Motor neuron (in vitro differentiated cells): ENCODE measurements around the gene CHN2. TPM values are rescaled to one million over a fixed set of nuclear protein-coding genes. Genes with fewer than 3 reads are reported as not detected.
A peak's percentile ranks its signal among the peaks of the same experiment; 100 is the strongest.

ENCODE experiments used
- ATAC-seq, 8 experiments: fragments of 200-7000 bp; cut with Tn5 transposase; replicated peaks in 6 of 8; 2 replicates each; pipeline ENCODE4 v1.8.0; 2021; ENCODE audit warnings: mild to moderate bottlenecking in 8 of 8, moderate library complexity in 8 of 8
- H3K27ac ChIP-seq, 2 donors: fragments of 250-450 bp; sonication (Bioruptor Pico); 2 replicates each; pipeline ENCODE4 v1.9.0; 2021; ENCODE audit warnings: antibody characterized with exemption in 2 of 2, mild to moderate bottlenecking in 2 of 2, moderate library complexity in 1 of 2
- H3K4me1 ChIP-seq, 2 donors: fragments of 250-450 bp; sonication (Bioruptor Pico); replicated peaks in 1 of 2; 2 replicates each; pipeline ENCODE4 v1.6.1; 2021; ENCODE audit warnings: antibody characterized with exemption in 2 of 2, mild to moderate bottlenecking in 2 of 2, moderate library complexity in 1 of 2
- H3K4me3 ChIP-seq, 5 donors: fragments of 250-450 bp; sonication (Bioruptor Pico); 2 replicates each; pipeline ENCODE4 v1.9.0; 2021; ENCODE audit warnings: antibody characterized with exemption in 5 of 5, mild to moderate bottlenecking in 5 of 5, moderate library complexity in 4 of 5
- WGBS, 10 experiments: fragments of 450-650 bp; shearing (Covaris generic); methylation state at CpG; one replicate each; pipeline ENCODE4 v1.0.0; 2022; 5-methylcytosine and 5-hydroxymethylcytosine counted together
- in situ Hi-C, 9 experiments: fragments of 400-800 bp; cut with MboI; loops; one replicate each; pipeline ENCODE4 v1.15.0; 2021; ENCODE audit warnings: low sequenced_read_pairs in 9 of 9, low pct_unique_long_range_greater_than_20kb in 2 of 9; ENCODE audit not compliant: unreplicated experiment in 9 of 9
- total RNA-seq, 8 experiments: library from RNA; unstranded; fragments of 300-600 nt; gene quantifications; 2 replicates each; pipeline versions ENCODE4 v1.2.3 to v1.2.4, GENCODE V29; 2022

CHN2 gene
- total RNA-seq, 8 experiments from 2014 or later = 2.6 to 28.8 (median 14.8) TPM

DNA sequence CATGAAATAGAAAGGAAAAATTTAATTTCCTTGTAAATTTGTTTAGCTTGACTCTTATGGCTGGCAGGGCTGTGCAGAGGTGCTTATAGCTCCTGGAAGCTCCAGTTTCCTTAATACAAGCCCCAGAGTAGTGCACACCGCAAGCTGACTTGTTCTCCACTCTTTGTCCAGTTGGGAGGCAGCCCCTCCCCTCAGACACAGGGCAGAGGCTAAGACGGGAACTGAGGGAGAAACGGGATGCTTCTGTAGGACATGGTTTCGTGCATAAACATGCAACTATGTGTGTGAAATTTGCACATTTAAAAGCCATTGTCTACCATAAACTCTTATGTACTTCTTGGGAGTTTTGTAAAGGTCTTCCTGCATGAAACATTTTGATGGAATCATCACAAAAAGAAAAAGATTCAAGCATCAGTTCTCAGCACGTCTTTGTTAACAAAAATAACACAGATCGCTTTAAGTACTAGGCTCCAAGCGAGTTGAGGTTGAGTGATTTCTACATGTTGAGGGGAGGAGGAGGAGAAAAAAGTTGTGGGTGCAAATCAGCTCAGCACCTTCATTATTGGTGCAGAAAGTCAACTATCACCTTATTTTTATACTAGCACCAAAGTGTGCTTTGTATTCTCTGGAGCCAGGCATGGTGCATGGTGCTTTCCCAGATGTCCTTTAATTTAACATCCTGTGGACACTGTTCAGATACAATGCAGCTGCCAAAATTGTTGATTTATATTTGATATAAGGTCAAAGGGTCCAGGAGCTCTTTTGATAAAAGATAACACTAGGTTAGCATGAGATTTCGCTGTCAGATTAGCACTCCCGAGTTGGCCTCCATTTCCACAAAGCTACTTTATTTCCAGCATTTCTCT is 124.5 kb downstream of the CHN2 start:
- peak in 2 of 8 experiments; percentile 38 to 41 for ATAC-seq
- Histone ChIP-seq H3K4me1 (peaks cover 13 to 19% of the 10 kb centered on the region in 2 donors), H3K27ac (peak overlapping the region in 1 of 2 donors; percentile 12), H3K4me3 (no peak overlapping the region)
- in situ Hi-C loops = no loop called here
- WGBS, 10 experiments = 41 to 86% (median 65%) methylated on average over 3 to 6 of the region's 9 CpGs; no CpG with 5 or more reads in 1 of the 10 experiments

DNA sequence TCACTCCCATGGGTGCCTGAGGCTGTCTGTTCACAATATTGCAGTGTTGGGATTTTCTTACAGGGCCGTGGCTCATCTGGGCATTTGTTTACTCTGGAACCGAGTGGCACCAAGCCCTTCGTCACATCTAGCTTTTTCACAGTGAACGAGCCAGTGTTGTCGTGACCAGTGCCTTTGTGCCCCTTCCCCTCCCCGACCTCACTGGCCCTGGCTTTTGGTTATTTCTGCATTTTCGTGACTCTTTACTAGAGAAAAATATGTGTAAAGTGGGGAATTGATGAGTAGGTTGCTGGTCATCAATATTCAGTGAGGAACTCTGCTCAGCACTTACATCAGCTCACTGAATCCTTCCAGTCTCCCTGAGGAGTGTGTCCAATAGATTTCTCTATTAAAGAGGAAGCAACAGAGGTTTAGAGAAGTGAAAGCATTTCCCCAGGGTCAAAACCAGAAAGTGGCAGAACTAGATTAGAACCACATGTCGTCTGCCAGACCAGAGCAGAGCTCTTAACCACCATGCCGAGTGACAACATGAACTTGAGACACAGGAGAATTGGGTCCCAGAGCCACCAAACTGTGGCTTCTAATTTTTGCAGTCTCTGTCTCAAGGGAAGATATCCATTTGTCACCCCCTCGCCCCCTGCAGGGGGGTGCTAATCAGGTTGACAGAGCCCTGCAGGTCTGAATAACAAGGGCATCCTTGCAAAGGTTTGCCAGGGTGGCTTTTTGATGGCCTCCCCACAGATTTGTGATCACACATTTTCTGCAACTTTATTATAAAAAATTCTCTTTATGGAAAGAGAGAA is 125.3 kb downstream of the CHN2 start:
- no peak overlapping the region for H3K4me3 ChIP-seq
- in situ Hi-C loops = no loop called here
- WGBS, 10 experiments = 17 to 78% (median 42%) methylated on average over 2 to 8 of the region's 10 CpGs; no CpG with 5 or more reads in 2 of the 10 experiments
- ATAC-seq = peak in 7 of 8 experiments; percentile 20 to 85 (median 70)
- H3K4me1 ChIP-seq = peaks cover 13 to 19% of the 10 kb centered on the region in 2 donors
- peak overlapping the region in 1 of 2 donors; percentile 12 for H3K27ac ChIP-seq

DNA sequence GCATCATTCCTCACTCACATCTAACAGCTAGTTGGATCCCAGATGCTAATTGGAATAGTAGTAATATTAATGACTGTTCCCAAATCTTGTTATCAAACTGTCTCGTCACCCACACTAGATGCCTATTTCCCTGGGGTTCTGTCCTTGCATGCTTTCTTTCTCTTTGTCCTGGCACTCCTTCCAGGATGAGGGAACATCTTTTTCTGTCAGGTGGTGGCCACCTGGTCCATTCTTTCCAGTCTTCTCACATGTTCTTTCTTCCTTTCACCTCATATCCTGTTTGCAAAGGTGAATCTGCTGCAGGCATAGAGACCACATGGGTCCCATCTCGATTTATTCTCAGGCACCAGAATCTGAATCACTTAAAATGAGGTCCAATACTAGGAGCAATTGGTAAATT is 126.0 kb downstream of the CHN2 start:
- Histone ChIP-seq H3K4me1 (peaks cover 13 to 14% of the 10 kb centered on the region in 2 donors), H3K27ac (no peak overlapping the region), H3K4me3 (no peak overlapping the region)
- in situ Hi-C loops = no loop called here
- WGBS, 10 experiments = 30 to 100% (median 72%) methylated on average over 1 to 2 of the region's 2 CpGs; no CpG with 5 or more reads in 6 of the 10 experiments
- ATAC-seq = no peak

DNA sequence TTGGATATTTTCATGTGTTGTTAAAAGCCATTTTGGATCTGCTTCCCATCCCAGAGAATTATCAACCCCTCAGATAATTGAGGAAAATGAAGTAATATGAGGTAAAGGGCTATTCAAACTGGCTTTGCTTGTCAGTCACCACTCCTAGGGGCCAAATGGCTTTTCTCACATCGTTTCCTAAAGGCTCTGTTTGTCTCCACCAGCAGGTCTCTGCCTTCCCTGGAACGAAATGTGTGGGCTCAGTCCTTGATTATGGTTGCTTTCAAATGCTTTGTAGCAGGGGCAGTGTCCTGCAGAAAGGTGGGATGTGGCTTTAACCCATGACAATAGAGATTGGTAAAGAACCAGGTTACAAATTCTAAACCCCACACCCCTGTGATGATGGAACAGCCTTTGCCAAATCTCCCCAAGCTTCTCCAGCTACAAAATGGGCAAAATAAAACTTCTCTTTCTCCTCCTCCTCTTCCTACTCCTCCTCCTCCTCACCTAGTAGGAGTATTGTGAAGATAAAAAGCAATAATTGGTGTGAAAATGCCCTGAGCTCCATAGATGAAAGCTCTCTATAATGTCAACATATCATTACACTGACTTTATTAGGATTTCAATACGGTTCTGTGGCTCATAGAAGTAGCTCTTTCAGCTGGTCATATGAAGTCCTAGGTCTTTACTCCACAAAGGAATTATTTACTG is 127.6 kb downstream of the CHN2 start:
- no peak overlapping the region for H3K27ac ChIP-seq
- in situ Hi-C loops = no loop called here
- H3K4me1 ChIP-seq = peaks cover 13 to 14% of the 10 kb centered on the region in 2 donors
- WGBS, 10 experiments = 0 to 100% (median 56%) methylated on average over 1 to 3 of the region's 3 CpGs; no CpG with 5 or more reads in 4 of the 10 experiments
- no peak for ATAC-seq
- H3K4me3 ChIP-seq = no peak overlapping the region

DNA sequence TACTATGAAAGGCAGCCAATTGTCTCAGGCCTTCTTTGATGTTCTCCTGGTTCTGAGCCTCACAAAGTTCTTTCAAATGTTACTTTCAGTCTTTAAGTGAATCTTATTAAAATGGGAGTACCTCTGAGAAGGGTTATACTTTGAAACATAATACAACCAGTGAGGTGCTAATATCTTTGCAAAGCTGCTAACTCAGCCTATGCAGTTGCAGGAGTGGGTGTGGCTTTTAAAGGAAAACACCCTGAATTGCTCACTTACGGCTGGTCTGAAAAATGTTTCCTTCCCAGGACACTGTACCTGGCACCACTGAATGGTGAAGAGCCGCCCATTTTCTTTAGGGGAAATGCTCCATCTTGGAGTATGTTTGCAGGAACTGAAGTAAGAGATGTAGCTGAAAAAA is 130.9 kb downstream of the CHN2 start:
- H3K4me1 ChIP-seq = peaks cover 4 to 7% of the 10 kb centered on the region in 2 donors
- 40 to 100% (median 87%) methylated on average over 1 to 2 of the region's 2 CpGs; no CpG with 5 or more reads in 1 of the 10 experiments for WGBS, 10 experiments
- H3K4me3 ChIP-seq = no peak overlapping the region
- H3K27ac ChIP-seq = no peak overlapping the region
- ATAC-seq = peak in 2 of 8 experiments; percentile 80 to 83
- in situ Hi-C loops = no loop called here

DNA sequence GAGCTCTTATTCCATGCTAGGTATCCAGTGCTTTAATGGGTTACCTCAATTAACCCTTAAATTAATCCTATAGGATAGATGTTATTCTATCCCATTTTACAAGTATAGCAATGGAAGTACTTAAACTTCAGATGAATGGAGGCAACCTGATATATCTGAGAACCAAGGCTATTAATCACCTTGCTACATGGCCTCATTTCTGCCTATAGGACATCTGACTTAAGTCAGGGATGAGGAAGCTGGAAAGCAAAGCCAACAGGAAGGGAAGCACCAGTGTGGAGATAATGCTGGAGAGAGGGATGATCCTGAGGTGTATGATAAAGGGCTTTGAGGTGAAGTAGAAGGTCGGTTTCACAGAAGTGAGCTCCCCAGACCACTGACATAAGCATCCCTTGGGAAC is 132.3 kb downstream of the CHN2 start:
- WGBS, 10 experiments = 100% methylated on average over 1 of the region's 1 CpG; no CpG with 5 or more reads in 6 of the 10 experiments
- H3K27ac ChIP-seq = no peak overlapping the region
- ATAC-seq = no peak
- in situ Hi-C loops = no loop called here
- peaks cover 3 to 7% of the 10 kb centered on the region in 2 donors for H3K4me1 ChIP-seq
- no peak overlapping the region for H3K4me3 ChIP-seq

DNA sequence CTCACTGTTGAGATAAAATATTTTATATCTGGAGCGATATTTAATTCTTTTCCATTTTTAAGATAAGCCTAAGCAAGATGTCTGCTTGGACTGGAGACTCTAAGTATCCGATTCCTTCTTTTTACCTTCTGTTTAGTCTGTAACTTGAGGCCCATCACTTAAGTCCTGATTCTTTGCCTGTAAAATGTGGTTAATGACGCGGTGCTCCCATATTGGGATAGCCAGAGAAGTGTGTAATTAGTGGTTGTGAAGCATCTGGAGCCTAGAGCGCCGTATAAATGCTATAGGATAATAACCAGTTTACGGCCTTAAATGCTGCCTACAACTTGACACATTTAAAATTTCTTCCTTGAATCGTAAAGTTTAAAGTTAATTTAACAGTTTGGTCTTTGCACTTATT is 132.9 kb downstream of the CHN2 start:
- 79 to 99% (median 94%) methylated on average over 2 to 8 of the region's 8 CpGs; no CpG with 5 or more reads in 1 of the 10 experiments for WGBS, 10 experiments
- no peak overlapping the region for H3K4me3 ChIP-seq
- in situ Hi-C loops = no loop called here
- peaks cover 3 to 7% of the 10 kb centered on the region in 2 donors for H3K4me1 ChIP-seq
- no peak for ATAC-seq
- H3K27ac ChIP-seq = no peak overlapping the region

DNA sequence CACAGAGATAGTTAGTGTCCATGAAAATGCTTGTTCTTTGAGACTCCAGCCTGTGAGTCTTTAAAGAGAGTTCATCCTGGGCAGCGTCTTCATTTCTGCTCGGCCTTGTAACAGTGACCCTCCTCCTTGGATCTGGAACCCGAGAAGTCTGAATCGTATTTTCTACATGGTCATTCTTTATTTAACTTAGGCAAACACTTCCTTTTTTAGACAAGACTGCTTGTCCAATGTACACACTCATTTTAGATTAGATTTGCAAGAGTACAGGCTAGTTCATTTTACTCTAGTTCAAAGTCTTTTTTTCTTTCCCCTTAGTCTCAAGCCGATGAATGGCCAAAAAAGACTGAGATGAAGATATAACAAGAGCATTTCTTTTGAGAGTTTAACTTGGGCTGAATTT is 133.5 kb downstream of the CHN2 start:
- WGBS, 10 experiments = 6 to 100% (median 82%) methylated on average over 1 to 5 of the region's 5 CpGs
- ATAC-seq = no peak
- no peak overlapping the region for H3K27ac ChIP-seq
- in situ Hi-C loops = no loop called here
- H3K4me3 ChIP-seq = no peak overlapping the region
- peaks cover 3 to 7% of the 10 kb centered on the region in 2 donors for H3K4me1 ChIP-seq

DNA sequence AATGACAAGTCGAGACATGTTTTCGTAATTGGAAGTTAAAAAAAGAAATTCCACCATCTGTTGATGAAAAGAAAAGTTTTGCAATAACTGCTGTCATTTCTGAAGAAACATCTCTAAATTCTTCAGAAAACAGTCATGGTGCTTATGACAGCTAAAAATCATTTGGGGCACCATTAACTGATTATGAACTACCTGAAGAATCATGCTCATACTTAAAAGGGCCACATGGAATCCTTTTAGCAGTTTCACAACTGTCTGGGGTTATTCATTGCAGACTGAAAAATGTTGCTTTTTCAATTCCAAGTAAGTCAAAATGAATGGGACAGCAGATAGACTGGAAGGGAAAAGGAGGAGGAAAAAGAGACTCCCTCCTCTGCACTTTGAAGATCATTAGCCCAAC is 134.2 kb downstream of the CHN2 start:
- ATAC-seq = peak in 1 of 8 experiments; percentile 33
- no peak overlapping the region for H3K4me3 ChIP-seq
- WGBS, 10 experiments = 35 to 100% (median 76%) methylated on average over 2 of the region's 2 CpGs; no CpG with 5 or more reads in 2 of the 10 experiments
- H3K27ac ChIP-seq = no peak overlapping the region
- in situ Hi-C loops = no loop called here
- H3K4me1 ChIP-seq = peaks cover 3 to 7% of the 10 kb centered on the region in 2 donors

DNA sequence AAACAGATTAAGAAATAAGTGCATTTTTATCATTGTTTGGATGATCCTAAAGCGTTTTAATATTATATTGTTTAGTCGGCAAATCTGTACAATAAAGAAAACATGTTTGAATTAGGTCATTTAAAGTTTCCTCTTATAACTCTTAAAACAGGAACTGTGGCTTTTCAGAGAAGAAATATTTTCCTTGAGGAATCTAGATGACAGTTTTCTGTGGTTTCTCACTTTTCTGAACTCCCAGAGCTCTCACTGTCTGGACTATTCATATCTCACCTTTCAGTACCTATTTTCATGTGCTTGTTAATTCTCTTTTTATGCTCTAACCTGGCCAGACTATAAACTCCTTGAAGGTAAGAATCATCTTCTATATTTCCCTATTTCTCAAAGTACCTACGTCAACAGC is 135.1 kb downstream of the CHN2 start:
- in situ Hi-C loops = no loop called here
- WGBS, 10 experiments = 50 to 96% (median 83%) methylated on average over 1 to 3 of the region's 3 CpGs
- Histone ChIP-seq H3K4me3 (no peak overlapping the region), H3K27ac (no peak overlapping the region), H3K4me1 (peaks cover 3 to 7% of the 10 kb centered on the region in 2 donors)
- ATAC-seq = no peak

DNA sequence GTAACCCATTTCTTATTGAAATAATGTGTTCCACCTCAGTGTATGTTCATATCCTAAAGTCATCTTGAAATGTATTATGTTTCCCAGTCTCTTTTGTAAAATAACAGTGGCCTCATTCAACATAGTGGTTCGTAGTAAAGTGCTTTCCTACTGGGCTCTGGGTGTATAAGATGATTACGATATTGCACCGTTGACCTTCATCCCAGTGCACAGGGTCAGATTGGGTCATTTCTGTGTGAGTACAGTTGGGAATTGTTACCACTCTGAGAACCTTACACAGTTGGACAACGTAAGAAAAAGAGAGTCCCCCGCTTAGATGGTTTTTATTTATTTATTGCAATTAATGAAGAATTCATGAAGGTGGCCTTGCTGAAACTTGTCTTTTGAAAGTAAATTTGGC is 135.6 kb downstream of the CHN2 start:
- WGBS, 10 experiments = 79 to 100% (median 94%) methylated on average over 1 to 5 of the region's 5 CpGs; no CpG with 5 or more reads in 1 of the 10 experiments
- Histone ChIP-seq H3K4me3 (no peak overlapping the region), H3K27ac (no peak overlapping the region), H3K4me1 (peaks cover 3 to 7% of the 10 kb centered on the region in 2 donors)
- in situ Hi-C loops = no loop called here
- no peak for ATAC-seq

DNA sequence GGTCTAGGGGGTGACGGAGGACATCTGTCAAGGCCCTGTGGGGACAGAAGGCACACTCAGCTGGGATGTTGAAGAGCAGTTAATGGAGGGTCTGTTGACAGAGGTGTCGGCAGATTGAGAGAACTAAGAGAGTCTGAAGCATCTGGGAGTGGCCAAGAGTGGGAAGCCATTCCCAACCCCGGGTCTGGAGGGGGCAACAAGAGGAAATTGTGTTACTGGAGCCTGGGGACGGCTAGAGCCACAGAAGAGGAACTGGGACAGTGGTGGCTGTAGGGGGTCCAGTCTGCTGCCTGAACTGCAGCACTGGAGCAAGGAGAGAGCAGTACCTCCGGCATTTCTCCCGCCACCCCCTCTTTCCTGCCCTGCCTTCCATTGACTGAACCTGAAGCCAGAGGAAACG is 136.6 kb downstream of the CHN2 start:
- in situ Hi-C loops = no loop called here
- ATAC-seq = no peak
- H3K4me3 ChIP-seq = no peak overlapping the region
- H3K4me1 ChIP-seq = peaks cover 3 to 7% of the 10 kb centered on the region in 2 donors
- WGBS, 10 experiments = 67 to 92% (median 80%) methylated on average over 2 to 4 of the region's 7 CpGs; no CpG with 5 or more reads in 6 of the 10 experiments
- no peak overlapping the region for H3K27ac ChIP-seq
